Muscle layer of duodenum (tissue), 2 donors: Measurements from ENCODE around the gene KIF16B.

Source experiments
- H3K27ac ChIP-seq: one replicate; pipeline ENCODE4 v1.7.0; 2013; ENCODE audit warnings: mild to moderate bottlenecking, low read length
- H3K27me3 ChIP-seq: one replicate; pipeline ENCODE4 v1.7.0; 2013; ENCODE audit warnings: low read depth, mild to moderate bottlenecking, control low read depth, low read length
- H3K36me3 ChIP-seq, 2 donors: one replicate each; pipeline ENCODE4 v1.7.0; 2013; ENCODE audit warnings: low read length in 2 of 2, control low read depth in 1 of 2, mild to moderate bottlenecking in 1 of 2; ENCODE audit not compliant: insufficient read depth in 2 of 2, control insufficient read depth in 1 of 2
- H3K4me1 ChIP-seq, 2 donors: one replicate each; pipeline ENCODE4 v1.7.0; 2013; ENCODE audit warnings: low read length in 2 of 2, mild to moderate bottlenecking in 2 of 2, control low read depth in 1 of 2, moderate library complexity in 1 of 2; ENCODE audit not compliant: insufficient read depth in 2 of 2, control insufficient read depth in 1 of 2
- H3K4me3 ChIP-seq, 2 donors: one replicate each; pipeline ENCODE4 v1.7.0; 2013; ENCODE audit warnings: low read length in 2 of 2, low read depth in 1 of 2, mild to moderate bottlenecking in 1 of 2
- H3K9me3 ChIP-seq, 2 donors: one replicate each; pipeline ENCODE4 v1.7.0; 2013; ENCODE audit warnings: low read length in 2 of 2, control low read depth in 1 of 2, mild to moderate bottlenecking in 1 of 2; ENCODE audit not compliant: control insufficient read depth in 1 of 2
- donor health status: healthy.

KIF16B gene

DNA sequence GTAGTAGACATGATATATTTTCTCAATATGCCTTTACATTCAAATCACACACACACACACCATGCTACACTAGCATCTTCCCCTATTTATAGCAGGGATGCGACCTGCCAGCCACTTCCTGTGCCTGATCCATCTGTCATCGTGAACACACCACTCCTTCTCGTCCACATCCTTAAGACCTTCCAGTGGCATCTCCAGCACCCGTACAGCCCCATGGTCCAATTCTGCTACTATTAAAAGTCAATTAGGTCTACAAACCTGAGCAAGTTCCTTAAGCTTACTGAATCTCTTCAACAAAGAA, 54.5 kb downstream of the KIF16B start:
- H3K4me1 ChIP-seq, result no peaks in the 10 kb centered on the region
- H3K36me3 ChIP-seq, result no peaks in the 10 kb centered on the region
- H3K9me3 ChIP-seq, result no peaks in the 10 kb centered on the region
- H3K27me3 ChIP-seq, result no peaks in the 10 kb centered on the region
- H3K27ac ChIP-seq, result no peak overlapping the region
- H3K4me3 ChIP-seq, result no peak overlapping the region

DNA sequence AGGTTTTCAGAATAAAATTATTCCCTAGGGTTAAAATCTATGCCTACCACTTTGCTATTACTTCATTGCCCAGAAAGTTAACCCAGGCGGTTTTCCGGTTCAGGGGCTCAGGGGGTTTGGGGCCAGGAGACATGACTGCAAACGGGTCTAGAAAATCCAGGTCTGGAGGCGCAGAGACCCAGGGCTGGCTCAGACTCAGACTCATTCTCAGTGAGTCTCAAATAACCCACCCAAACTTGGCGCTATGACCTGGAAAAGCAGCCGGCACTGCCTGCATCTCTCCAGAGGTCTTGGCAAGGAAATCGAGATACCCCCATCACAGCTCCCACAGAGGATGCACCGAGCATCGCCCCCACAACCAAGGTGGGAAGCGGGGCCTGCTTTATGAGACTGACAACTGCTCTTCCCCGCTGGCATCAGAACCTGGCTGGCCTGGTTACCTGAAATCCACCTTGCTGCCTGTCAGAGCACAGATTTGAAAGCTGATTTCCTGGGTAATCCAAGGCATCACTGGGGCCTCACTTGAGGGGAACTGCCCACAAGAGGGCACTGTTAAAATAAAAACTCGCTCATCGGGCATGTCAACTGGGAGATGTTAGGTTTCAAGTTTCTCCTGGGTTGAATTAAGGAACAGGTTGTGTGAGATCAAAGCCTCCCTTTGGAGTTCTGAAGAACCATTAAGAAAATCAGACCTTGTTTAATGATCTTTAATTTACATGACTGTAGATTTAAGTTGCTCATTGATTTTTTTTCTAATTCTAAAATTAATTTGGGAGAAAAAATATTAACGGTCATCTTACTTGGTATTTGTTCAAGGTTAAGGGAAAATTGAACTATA, 55.1 kb downstream of the KIF16B start:
- Histone ChIP-seq H3K9me3 (no peaks in the 10 kb centered on the region), H3K36me3 (no peaks in the 10 kb centered on the region), H3K4me3 (no peak overlapping the region), H3K4me1 (no peaks in the 10 kb centered on the region), H3K27me3 (no peaks in the 10 kb centered on the region), H3K27ac (no peak overlapping the region)

DNA sequence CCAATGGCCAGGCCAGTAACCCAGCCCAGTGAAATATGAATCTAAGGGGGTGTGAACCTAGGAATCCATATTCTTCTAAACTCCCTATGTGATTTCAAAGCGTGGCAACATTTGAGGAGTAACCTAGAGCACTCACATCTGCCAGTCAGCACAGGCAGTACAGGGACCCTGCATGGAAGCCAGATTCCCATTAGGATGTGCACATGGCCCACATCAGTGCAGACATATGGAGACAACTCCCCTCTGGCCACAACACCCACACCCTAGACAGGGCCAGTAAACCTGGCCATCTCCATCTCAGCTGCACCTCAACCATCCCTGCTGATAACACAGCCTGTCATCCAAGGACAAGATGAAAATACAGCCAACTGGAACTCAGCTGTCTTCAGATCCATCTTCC, 56.5 kb downstream of the KIF16B start:
- Histone ChIP-seq H3K9me3 (no peaks in the 10 kb centered on the region), H3K4me1 (no peaks in the 10 kb centered on the region), H3K27ac (no peak overlapping the region), H3K36me3 (peaks cover 4% of the 10 kb centered on the region in 2 donors), H3K27me3 (no peaks in the 10 kb centered on the region), H3K4me3 (no peak overlapping the region)

DNA sequence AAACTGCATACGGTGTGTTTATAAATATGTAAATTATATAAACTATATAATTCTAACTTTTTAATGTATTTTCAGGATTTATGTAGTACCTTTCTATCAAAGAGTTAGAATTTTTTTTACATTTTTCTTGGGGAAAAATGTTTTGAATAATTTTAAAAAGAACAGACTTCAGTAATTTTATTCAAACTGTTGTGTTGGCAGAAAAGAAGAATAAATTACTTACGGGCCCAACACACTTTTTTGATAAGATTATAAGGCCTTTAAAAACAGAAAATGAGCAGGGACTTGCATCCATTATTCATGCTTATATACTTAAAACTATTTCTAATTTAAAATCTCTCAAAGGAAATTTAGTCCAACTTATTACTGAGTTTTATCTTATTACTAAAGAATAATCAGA, 58.2 kb downstream of the KIF16B start:
- Histone ChIP-seq H3K4me3 (no peak overlapping the region), H3K9me3 (no peaks in the 10 kb centered on the region), H3K27me3 (no peaks in the 10 kb centered on the region), H3K27ac (no peak overlapping the region), H3K4me1 (no peaks in the 10 kb centered on the region), H3K36me3 (peaks cover 4 to 8% of the 10 kb centered on the region in 2 donors)

DNA sequence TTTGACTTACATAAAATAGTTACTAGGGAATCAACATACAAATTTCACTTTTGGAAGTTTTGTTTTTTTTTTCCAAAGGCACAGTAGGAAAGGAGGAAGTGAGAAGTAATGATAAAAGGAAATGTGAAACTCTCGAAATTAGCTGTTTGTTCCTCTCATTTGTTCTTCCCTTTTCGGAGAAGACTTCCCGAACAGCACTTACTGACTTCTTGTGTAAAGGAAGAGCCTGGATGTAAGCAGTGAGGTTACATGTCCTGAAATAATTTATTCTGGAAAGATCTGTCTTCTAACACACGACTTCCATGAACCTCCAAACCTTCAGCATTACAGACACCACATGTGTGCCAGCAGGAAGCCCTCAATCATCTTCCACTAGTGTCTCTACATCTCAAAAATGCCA, 59.1 kb downstream of the KIF16B start:
- no peaks in the 10 kb centered on the region for H3K9me3 ChIP-seq
- H3K4me3 ChIP-seq, result no peak overlapping the region
- H3K4me1 ChIP-seq, result no peaks in the 10 kb centered on the region
- H3K36me3 ChIP-seq, result peaks cover 6 to 8% of the 10 kb centered on the region in 2 donors
- no peaks in the 10 kb centered on the region for H3K27me3 ChIP-seq
- H3K27ac ChIP-seq, result no peak overlapping the region

DNA sequence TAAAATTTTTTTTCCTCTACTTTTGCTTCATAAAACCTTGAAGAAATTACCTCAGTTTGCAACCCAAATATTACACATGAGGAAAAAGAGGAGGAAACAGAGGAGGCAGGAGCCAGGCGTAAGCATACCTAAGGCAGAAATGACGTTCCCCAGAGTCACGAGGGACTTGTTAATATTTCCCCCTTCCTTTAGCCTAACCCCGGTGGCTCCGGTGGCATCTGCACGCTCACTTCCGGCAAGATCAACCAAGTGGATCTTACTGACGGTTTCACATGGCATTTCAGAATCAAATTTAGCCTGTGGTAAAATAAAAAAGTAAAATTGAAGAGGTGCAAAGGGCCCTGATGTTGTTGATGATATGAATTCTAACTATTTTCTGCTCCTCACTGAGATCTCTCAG, 67.4 kb downstream of the KIF16B start:
- Histone ChIP-seq H3K36me3 (peaks cover 36 to 53% of the 10 kb centered on the region in 2 donors), H3K4me3 (no peak overlapping the region), H3K4me1 (no peaks in the 10 kb centered on the region), H3K27ac (no peak overlapping the region), H3K9me3 (no peaks in the 10 kb centered on the region), H3K27me3 (no peaks in the 10 kb centered on the region)

DNA sequence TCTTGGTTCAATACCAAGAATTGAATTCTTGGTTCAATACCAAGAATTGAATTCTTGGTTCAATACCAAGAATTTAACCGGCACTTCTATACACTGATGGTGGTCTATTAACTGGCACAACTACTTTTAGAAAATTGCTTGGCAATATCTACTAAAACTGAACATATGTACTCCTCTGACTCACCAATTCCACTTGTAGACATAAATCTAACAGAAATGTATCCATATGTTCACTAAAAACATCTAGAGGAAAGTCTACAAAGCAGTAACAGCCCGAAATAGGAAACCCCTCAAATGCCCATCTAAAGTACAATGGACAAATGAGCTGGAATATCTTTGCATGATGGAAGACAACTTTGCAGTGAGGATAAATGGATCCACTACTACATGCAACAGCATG, 71.9 kb downstream of the KIF16B start:
- Histone ChIP-seq H3K9me3 (no peaks in the 10 kb centered on the region), H3K36me3 (peaks cover 23 to 42% of the 10 kb centered on the region in 2 donors), H3K27ac (no peak overlapping the region), H3K4me1 (no peaks in the 10 kb centered on the region), H3K4me3 (no peak overlapping the region), H3K27me3 (no peaks in the 10 kb centered on the region)

DNA sequence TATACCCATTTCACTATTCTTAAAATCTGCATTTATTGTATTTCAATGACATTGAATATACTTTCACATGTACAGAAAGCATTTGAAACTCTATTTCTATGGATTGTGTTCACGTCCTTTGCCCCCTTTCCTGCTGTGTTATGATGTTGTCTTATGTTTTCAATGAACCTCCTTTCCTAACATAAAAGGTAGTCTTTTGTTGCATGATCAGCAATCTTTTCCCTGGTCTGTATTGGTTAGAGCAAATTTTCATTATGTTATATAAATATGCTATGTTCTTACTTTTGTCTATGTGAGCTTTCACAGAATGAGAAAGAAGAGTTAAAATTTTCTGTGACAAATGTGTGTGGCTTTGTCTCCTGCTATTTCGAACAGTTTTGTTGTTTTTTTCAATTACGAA, 73.1 kb downstream of the KIF16B start:
- Histone ChIP-seq H3K27ac (no peak overlapping the region), H3K9me3 (no peaks in the 10 kb centered on the region), H3K27me3 (no peaks in the 10 kb centered on the region), H3K36me3 (peaks cover 13 to 40% of the 10 kb centered on the region in 2 donors), H3K4me3 (no peak overlapping the region), H3K4me1 (no peaks in the 10 kb centered on the region)

DNA sequence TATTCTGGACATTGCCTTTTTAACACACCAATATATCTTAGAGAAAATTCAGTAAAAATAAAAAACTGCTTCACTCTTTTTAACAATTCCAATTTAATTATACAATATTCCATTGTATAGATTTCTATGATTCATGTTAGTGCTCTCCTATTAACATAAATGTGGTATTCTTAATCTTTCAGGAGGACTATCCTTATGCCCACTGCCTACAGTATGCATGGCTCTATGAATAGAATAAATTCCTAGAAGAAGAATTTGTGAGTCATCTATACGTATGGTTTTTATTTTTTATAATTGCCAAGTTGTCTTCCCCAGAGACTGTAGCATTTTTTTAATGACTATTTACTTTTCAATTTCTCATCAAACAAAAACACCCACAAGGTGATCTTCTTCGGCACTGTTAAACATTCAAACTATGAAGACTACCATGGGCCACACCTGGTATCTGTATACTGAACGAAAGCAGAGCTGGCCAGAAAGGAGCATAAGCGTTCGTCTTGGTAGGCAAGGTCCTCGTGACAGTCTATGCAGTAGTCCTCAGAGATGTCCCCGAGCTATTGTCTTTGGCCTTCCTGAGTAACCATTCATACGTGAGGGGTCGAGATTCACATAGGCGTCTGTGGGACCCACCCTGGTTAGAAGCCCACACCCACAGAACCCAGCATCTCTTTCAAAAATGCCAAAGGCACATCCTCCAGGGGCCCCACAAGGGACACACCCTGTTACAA, 74.6 kb downstream of the KIF16B start:
- peaks cover 2 to 29% of the 10 kb centered on the region in 2 donors for H3K36me3 ChIP-seq
- no peak overlapping the region for H3K27ac ChIP-seq
- no peaks in the 10 kb centered on the region for H3K27me3 ChIP-seq
- H3K9me3 ChIP-seq, result no peaks in the 10 kb centered on the region
- H3K4me1 ChIP-seq, result no peaks in the 10 kb centered on the region
- H3K4me3 ChIP-seq, result no peak overlapping the region

DNA sequence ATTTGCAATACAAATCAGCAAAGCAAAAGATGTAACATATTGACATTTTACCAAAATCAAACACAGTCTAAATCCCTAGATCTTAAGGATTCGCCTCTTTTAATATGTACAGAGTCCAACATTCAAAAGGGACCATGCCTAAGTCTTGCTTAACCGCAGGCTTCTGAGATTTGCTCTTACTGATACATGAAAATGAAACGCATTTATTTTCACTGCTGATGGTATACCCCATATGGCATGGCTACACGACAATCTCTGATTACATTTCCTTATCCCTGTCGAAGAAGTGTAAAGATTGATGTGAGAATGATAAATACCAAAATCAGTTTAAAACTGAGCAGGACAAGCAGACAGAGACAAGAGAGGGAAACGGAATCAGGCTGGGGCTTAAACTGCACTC, 75.4 kb downstream of the KIF16B start:
- H3K4me1 ChIP-seq, result no peaks in the 10 kb centered on the region
- no peak overlapping the region for H3K4me3 ChIP-seq
- peaks cover 6 to 21% of the 10 kb centered on the region in 2 donors for H3K36me3 ChIP-seq
- no peaks in the 10 kb centered on the region for H3K9me3 ChIP-seq
- no peaks in the 10 kb centered on the region for H3K27me3 ChIP-seq
- no peak overlapping the region for H3K27ac ChIP-seq

DNA sequence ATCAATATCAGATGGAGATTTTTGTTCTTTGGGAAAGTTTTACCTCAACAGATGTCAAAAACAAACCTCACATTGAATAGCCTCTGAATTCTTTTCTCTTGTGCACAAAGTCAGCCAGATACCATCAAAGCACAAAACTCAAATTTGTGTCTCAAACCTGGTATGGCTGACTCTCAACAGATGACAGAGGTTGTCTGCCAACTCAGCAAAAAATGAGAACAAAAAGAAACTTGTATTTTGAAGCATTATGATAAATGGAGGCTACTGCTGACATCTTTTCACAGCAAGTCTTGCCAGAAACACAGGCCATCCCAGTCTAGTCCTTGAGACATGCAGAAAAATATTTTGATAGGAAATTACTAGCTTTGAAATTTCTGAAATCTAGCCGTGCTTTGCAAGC, 79.8 kb downstream of the KIF16B start:
- H3K27ac ChIP-seq, result no peak overlapping the region
- no peaks in the 10 kb centered on the region for H3K9me3 ChIP-seq
- H3K4me3 ChIP-seq, result no peak overlapping the region

More for the DNA sequence above, 79.8 kb downstream of the KIF16B start:
- Histone ChIP-seq H3K4me1 (no peaks in the 10 kb centered on the region), H3K27me3 (no peaks in the 10 kb centered on the region), H3K36me3 (peaks cover 11 to 19% of the 10 kb centered on the region in 2 donors)
